HepG2 (cell line): ENCODE measurements around the gene HELZ2. TPM values are rescaled to one million over a fixed set of nuclear protein-coding genes. Genes with fewer than 3 reads are reported as not detected.

Source experiments
- CCAR2 ChIP-seq: fragments of 200-400 bp; formaldehyde crosslinking; optimal IDR thresholded peaks from 2 replicates; pipeline ENCODE3; 2018; ENCODE audit warnings: low read depth, mild to moderate bottlenecking, low read length, moderate library complexity
- HOXA9 ChIP-seq: sonication (generic); formaldehyde crosslinking; IDR thresholded peaks from 2 replicates; pipeline ENCODE4 v1.8.1; 2022; ENCODE audit warnings: missing genetic modification reagents, mild to moderate bottlenecking, moderate library complexity, borderline replicate concordance
- IRX3 ChIP-seq: sonication (generic); formaldehyde crosslinking; IDR thresholded peaks from 2 replicates; pipeline ENCODE4 v1.8.1; 2023; ENCODE audit warnings: mild to moderate bottlenecking, low read depth, missing genetic modification reagents, borderline replicate concordance
- KDM5B ChIP-seq: sonication (generic); formaldehyde crosslinking; IDR thresholded peaks from 2 replicates; pipeline ENCODE4 v1.4.0; 2020; ENCODE audit warnings: missing genetic modification reagents, mild to moderate bottlenecking, borderline replicate concordance
- MTF1 ChIP-seq: sonication (generic); formaldehyde crosslinking; IDR thresholded peaks from 2 replicates; pipeline ENCODE4 v1.5.0; 2020; ENCODE audit warnings: missing genetic modification reagents
- NFKB2 ChIP-seq: sonication (generic); formaldehyde crosslinking; IDR thresholded peaks from 2 replicates; pipeline ENCODE4 v1.4.0; 2020; ENCODE audit warnings: missing genetic modification reagents, borderline replicate concordance
- PHF8 ChIP-seq: sonication (generic); formaldehyde crosslinking; IDR thresholded peaks from 2 replicates; pipeline ENCODE4 v1.5.0; 2020; ENCODE audit warnings: missing genetic modification reagents
- RXRB ChIP-seq: IDR thresholded peaks from 2 replicates; pipeline ENCODE4 v1.6.1; 2016; ENCODE audit warnings: borderline replicate concordance, missing genetic modification reagents, missing compliant biosample characterization
- TOE1 ChIP-seq: sonication (generic); formaldehyde crosslinking; IDR thresholded peaks from 2 replicates; pipeline ENCODE4 v1.4.0; 2020; ENCODE audit warnings: mild to moderate bottlenecking, missing genetic modification reagents
- ZNF605 ChIP-seq: sonication (generic); formaldehyde crosslinking; IDR thresholded peaks from 2 replicates; pipeline ENCODE4 v1.8.0; 2022; ENCODE audit warnings: mild to moderate bottlenecking, missing genetic modification reagents
- ZNF615 ChIP-seq: sonication (generic); formaldehyde crosslinking; IDR thresholded peaks from 2 replicates; pipeline ENCODE4 v1.5.0; 2020; ENCODE audit warnings: mild to moderate bottlenecking, missing genetic modification reagents, borderline replicate concordance
- polyA plus RNA-seq, 8 experiments: library from polyadenylated mRNA; depleted of rRNA in 3 of 8; stranded (reverse) in 7 of 8; unstranded in 1 of 8; fragments of >200 nt; fragmentation: Illumina TruSeq in 4 of 8; extraction: Trizol in 4 of 8; gene quantifications; 2 replicates each; pipeline versions ENCODE4 v1.2.1 to v1.2.3, GENCODE V29; 2011 to 2016; ENCODE audit warnings: low read depth in 4 of 8, missing spikeins in 1 of 8, mixed read lengths in 1 of 8; ENCODE audit not compliant: insufficient read depth in 1 of 8
- total RNA-seq, 5 experiments: library from RNA; depleted of rRNA; stranded (reverse); fragments of >200 nt; fragmentation: Illumina TruSeq; extraction: Trizol; gene quantifications; 2 replicates each; pipeline ENCODE4 v1.2.3, GENCODE V29; 2016; ENCODE audit warnings: low read depth in 1 of 5
- TF ChIP-seq, protein P1 (sequence below): sonication (generic); formaldehyde crosslinking; IDR thresholded peaks from 2 replicates; pipeline ENCODE4 v1.8.1; 2023; ENCODE audit warnings: missing genetic modification reagents, inconsistent platforms, borderline replicate concordance
- TF ChIP-seq, protein P2 (sequence below): sonication (generic); formaldehyde crosslinking; IDR thresholded peaks from 2 replicates; pipeline ENCODE4 v1.8.1; 2023; ENCODE audit warnings: mild to moderate bottlenecking, missing genetic modification reagents
- TF ChIP-seq, protein P3 (sequence below): sonication (generic); formaldehyde crosslinking; IDR thresholded peaks from 2 replicates; pipeline ENCODE4 v1.4.0; 2020; ENCODE audit warnings: low read depth, missing genetic modification reagents
- TF ChIP-seq, protein P4 (sequence below), 2 experiments: sonication (generic) in 1 of 2; formaldehyde crosslinking in 1 of 2; IDR thresholded peaks; 2 replicates each; pipeline versions ENCODE4 v1.5.1 to v1.6.1; 2011 to 2020; ENCODE audit warnings: borderline replicate concordance in 1 of 2, low read depth in 1 of 2, low read length in 1 of 2, mild to moderate bottlenecking in 1 of 2, missing genetic modification reagents in 1 of 2, moderate library complexity in 1 of 2
- TF ChIP-seq, protein P5 (sequence below): sonication (generic); formaldehyde crosslinking; IDR thresholded peaks from 2 replicates; pipeline ENCODE4 v1.4.0; 2020; ENCODE audit warnings: missing genetic modification reagents, borderline replicate concordance
- TF ChIP-seq, protein P6 (sequence below): sonication (generic); formaldehyde crosslinking; IDR thresholded peaks from 2 replicates; pipeline ENCODE4 v1.4.0; 2020; ENCODE audit warnings: mild to moderate bottlenecking, missing genetic modification reagents

The HELZ2 gene
- total and polyA plus RNA-seq, 2 of the 13 experiments (the other 11 are each of a cell fraction or from before 2014, with no cell fraction given): 9.6 to 10.1 TPM

- TF ChIP-seq, protein P1, sequence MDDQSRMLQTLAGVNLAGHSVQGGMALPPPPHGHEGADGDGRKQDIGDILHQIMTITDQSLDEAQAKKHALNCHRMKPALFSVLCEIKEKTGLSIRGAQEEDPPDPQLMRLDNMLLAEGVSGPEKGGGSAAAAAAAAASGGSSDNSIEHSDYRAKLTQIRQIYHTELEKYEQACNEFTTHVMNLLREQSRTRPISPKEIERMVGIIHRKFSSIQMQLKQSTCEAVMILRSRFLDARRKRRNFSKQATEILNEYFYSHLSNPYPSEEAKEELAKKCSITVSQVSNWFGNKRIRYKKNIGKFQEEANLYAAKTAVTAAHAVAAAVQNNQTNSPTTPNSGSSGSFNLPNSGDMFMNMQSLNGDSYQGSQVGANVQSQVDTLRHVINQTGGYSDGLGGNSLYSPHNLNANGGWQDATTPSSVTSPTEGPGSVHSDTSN (CRISPR knock-in tag): no peak
- TF ChIP-seq, protein P2, sequence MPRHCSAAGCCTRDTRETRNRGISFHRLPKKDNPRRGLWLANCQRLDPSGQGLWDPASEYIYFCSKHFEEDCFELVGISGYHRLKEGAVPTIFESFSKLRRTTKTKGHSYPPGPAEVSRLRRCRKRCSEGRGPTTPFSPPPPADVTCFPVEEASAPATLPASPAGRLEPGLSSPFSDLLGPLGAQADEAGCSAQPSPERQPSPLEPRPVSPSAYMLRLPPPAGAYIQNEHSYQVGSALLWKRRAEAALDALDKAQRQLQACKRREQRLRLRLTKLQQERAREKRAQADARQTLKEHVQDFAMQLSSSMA (CRISPR knock-in tag): no peak
- TF ChIP-seq ZNF605 (CRISPR knock-in tag) (no peak; the same call in 1 of the 2 replicates), TOE1 (CRISPR knock-in tag) (no peak), MTF1 (CRISPR knock-in tag) (no peak), RXRB (no peak; the same call in 1 of the 2 replicates), CCAR2 (no peak), ZNF615 (CRISPR knock-in tag) (no peak), HOXA9 (no peak), NFKB2 (no peak), IRX3 (no peak), PHF8 (CRISPR knock-in tag) (no peak), KDM5B (CRISPR knock-in tag) (no peak)
- TF ChIP-seq, protein P3, sequence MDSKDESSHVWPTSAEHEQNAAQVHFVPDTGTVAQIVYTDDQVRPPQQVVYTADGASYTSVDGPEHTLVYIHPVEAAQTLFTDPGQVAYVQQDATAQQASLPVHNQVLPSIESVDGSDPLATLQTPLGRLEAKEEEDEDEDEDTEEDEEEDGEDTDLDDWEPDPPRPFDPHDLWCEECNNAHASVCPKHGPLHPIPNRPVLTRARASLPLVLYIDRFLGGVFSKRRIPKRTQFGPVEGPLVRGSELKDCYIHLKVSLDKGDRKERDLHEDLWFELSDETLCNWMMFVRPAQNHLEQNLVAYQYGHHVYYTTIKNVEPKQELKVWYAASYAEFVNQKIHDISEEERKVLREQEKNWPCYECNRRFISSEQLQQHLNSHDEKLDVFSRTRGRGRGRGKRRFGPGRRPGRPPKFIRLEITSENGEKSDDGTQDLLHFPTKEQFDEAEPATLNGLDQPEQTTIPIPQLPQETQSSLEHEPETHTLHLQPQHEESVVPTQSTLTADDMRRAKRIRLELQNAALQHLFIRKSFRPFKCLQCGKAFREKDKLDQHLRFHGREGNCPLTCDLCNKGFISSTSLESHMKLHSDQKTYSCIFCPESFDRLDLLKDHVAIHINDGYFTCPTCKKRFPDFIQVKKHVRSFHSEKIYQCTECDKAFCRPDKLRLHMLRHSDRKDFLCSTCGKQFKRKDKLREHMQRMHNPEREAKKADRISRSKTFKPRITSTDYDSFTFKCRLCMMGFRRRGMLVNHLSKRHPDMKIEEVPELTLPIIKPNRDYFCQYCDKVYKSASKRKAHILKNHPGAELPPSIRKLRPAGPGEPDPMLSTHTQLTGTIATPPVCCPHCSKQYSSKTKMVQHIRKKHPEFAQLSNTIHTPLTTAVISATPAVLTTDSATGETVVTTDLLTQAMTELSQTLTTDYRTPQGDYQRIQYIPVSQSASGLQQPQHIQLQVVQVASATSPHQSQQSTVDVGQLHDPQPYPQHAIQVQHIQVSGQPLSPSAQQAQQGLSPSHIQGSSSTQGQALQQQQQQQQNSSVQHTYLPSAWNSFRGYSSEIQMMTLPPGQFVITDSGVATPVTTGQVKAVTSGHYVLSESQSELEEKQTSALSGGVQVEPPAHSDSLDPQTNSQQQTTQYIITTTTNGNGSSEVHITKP (CRISPR knock-in tag): no peak
- TF ChIP-seq, protein P4, sequence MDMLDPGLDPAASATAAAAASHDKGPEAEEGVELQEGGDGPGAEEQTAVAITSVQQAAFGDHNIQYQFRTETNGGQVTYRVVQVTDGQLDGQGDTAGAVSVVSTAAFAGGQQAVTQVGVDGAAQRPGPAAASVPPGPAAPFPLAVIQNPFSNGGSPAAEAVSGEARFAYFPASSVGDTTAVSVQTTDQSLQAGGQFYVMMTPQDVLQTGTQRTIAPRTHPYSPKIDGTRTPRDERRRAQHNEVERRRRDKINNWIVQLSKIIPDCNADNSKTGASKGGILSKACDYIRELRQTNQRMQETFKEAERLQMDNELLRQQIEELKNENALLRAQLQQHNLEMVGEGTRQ (IDR thresholded peaks at IDR 0.05; ENCODE audit: low read depth, low read length): no peak
- TF ChIP-seq, protein P4 (CRISPR knock-in tag; IDR thresholded peaks at IDR 0.05; ENCODE audit: borderline replicate concordance): no peak
- TF ChIP-seq, protein P5, sequence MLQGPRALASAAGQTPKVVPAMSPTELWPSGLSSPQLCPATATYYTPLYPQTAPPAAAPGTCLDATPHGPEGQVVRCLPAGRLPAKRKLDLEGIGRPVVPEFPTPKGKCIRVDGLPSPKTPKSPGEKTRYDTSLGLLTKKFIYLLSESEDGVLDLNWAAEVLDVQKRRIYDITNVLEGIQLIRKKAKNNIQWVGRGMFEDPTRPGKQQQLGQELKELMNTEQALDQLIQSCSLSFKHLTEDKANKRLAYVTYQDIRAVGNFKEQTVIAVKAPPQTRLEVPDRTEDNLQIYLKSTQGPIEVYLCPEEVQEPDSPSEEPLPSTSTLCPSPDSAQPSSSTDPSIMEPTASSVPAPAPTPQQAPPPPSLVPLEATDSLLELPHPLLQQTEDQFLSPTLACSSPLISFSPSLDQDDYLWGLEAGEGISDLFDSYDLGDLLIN (CRISPR knock-in tag): no peak
- TF ChIP-seq, protein P6, sequence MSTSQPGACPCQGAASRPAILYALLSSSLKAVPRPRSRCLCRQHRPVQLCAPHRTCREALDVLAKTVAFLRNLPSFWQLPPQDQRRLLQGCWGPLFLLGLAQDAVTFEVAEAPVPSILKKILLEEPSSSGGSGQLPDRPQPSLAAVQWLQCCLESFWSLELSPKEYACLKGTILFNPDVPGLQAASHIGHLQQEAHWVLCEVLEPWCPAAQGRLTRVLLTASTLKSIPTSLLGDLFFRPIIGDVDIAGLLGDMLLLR (CRISPR knock-in tag): no peak
Measured at GRCh38 chr20:63574829-63575743, 1.0 kb upstream of the HELZ2 start (continued).
